GM19395 (cell line): ENCODE data around the gene GPR37.

Experiments
- ATAC-seq: cut with Tn5 transposase; IDR thresholded peaks from one replicate; pipeline ENCODE4 v1.9.1; 2021; ENCODE audit warnings: mild to moderate bottlenecking, moderate library complexity; ENCODE audit not compliant: unreplicated experiment

Gene GPR37

GRCh38 chr7:124728610-124729009 lies 37.0 kb downstream of the GPR37 start:
- ATAC-seq, result no peak

GRCh38 chr7:124724507-124725192 lies 40.9 kb downstream of the GPR37 start:
- ATAC-seq, result no peak

GRCh38 chr7:124724079-124724478 lies 41.5 kb downstream of the GPR37 start:
- no peak for ATAC-seq

- no peak for ATAC-seq
These were observed 42.6 kb downstream of the GPR37 start for GRCh38 chr7:124723012-124723411.

GRCh38 chr7:124722292-124722691 lies 43.3 kb downstream of the GPR37 start:
- ATAC-seq, result no peak

GRCh38 chr7:124720195-124720594 lies 45.4 kb downstream of the GPR37 start:
- no peak for ATAC-seq

GRCh38 chr7:124718032-124718766 lies 47.4 kb downstream of the GPR37 start:
- ATAC-seq, result no peak

- no peak for ATAC-seq
These were observed 48.7 kb downstream of the GPR37 start for GRCh38 chr7:124716894-124717293.

- ATAC-seq, result no peak
These were observed 52.5 kb downstream of the GPR37 start for GRCh38 chr7:124713086-124713485.

GRCh38 chr7:124712017-124712416 lies 53.6 kb downstream of the GPR37 start:
- ATAC-seq, result no peak

- no peak for ATAC-seq
These were observed 63.2 kb downstream of the GPR37 start for GRCh38 chr7:124702385-124702784.

- ATAC-seq, result no peak
These were observed 63.6 kb downstream of the GPR37 start for GRCh38 chr7:124701955-124702354.

GRCh38 chr7:124700655-124701054 lies 64.9 kb downstream of the GPR37 start:
- no peak for ATAC-seq

GRCh38 chr7:124698964-124699363 lies 66.6 kb downstream of the GPR37 start:
- ATAC-seq, result no peak

GRCh38 chr7:124697746-124698145 lies 67.8 kb downstream of the GPR37 start:
- no peak for ATAC-seq
